Activated T-cell treated with anti-CD3 and anti-CD28 coated beads, Interleukin-2, amount 50 U/mL, for 4 hours (primary cell): ENCODE measurements around the gene PKP1. TPM values are rescaled to one million over a fixed set of nuclear protein-coding genes. Genes with fewer than 3 reads are reported as not detected.

Experiments
- ATAC-seq, 2 donors: fragments of 200-7000 bp; cut with Tn5 transposase; one replicate each; pipeline ENCODE4 v1.10.0; 2021
- DNase-seq: peaks from one replicate; pipeline ENCODE4 v3.0.0-alpha.2; 2020
- H3K27me3 Mint-ChIP-seq: one replicate; pipeline ENCODE4 v1.8.0; 2021; ENCODE audit warnings: low read depth, mixed read lengths
- H3K36me3 Mint-ChIP-seq: one replicate; pipeline ENCODE4 v1.8.0; 2022; ENCODE audit warnings: mixed read lengths; ENCODE audit not compliant: insufficient read depth
- H3K4me1 Mint-ChIP-seq: one replicate; pipeline ENCODE4 v1.8.0; 2021; ENCODE audit warnings: low read depth, mixed read lengths
- H3K4me3 Mint-ChIP-seq: one replicate; pipeline ENCODE4 v1.8.0; 2021; ENCODE audit warnings: mild to moderate bottlenecking, moderate library complexity, mixed read lengths
- H3K9me3 Mint-ChIP-seq: one replicate; pipeline ENCODE4 v1.8.0; 2021; ENCODE audit warnings: mixed read lengths
- total RNA-seq, 3 donors: library from RNA; stranded (reverse); gene quantifications; one replicate each; pipeline ENCODE4 v1.2.1, GENCODE V29; 2021

The PKP1 gene
- total RNA-seq, 3 donors from 2014 or later, result not detected

GRCh38 chr1:201266774-201267173 is 16.5 kb upstream of the PKP1 start:
- DNase-seq (no peak), ATAC-seq (no peak)
- no peak overlapping the region for H3K4me3 Mint-ChIP-seq
- H3K4me1 Mint-ChIP-seq, result no peaks in the 10 kb centered on the region
- H3K9me3 Mint-ChIP-seq, result no peaks in the 10 kb centered on the region
- no peaks in the 10 kb centered on the region for H3K36me3 Mint-ChIP-seq
- H3K27me3 Mint-ChIP-seq, result peaks cover 39% of the 10 kb centered on the region

GRCh38 chr1:201267481-201268229 is 15.7 kb upstream of the PKP1 start:
- peaks cover 38% of the 10 kb centered on the region for H3K27me3 Mint-ChIP-seq
- H3K36me3 Mint-ChIP-seq, result no peaks in the 10 kb centered on the region
- no peak overlapping the region for H3K4me3 Mint-ChIP-seq
- no peaks in the 10 kb centered on the region for H3K4me1 Mint-ChIP-seq
- ATAC-seq, result no peak
- H3K9me3 Mint-ChIP-seq, result no peaks in the 10 kb centered on the region
- DNase-seq, result no peak

GRCh38 chr1:201268604-201269151 is 14.6 kb upstream of the PKP1 start:
- ATAC-seq, result no peak
- DNase-seq, result no peak
- Mint-ChIP-seq H3K9me3 (no peaks in the 10 kb centered on the region), H3K36me3 (no peaks in the 10 kb centered on the region), H3K4me3 (no peak overlapping the region), H3K27me3 (peaks cover 31% of the 10 kb centered on the region), H3K4me1 (no peaks in the 10 kb centered on the region)

- DNase-seq, result no peak
- no peaks in the 10 kb centered on the region for H3K4me1 Mint-ChIP-seq
- H3K9me3 Mint-ChIP-seq, result no peaks in the 10 kb centered on the region
- no peak overlapping the region for H3K4me3 Mint-ChIP-seq
- no peak for ATAC-seq
- H3K27me3 Mint-ChIP-seq, result peaks cover 27% of the 10 kb centered on the region
- no peaks in the 10 kb centered on the region for H3K36me3 Mint-ChIP-seq
These were observed 14.0 kb upstream of the PKP1 start for GRCh38 chr1:201269281-201269680.

GRCh38 chr1:201269900-201270410 is 13.4 kb upstream of the PKP1 start:
- Mint-ChIP-seq H3K27me3 (peaks cover 25% of the 10 kb centered on the region), H3K4me3 (no peak overlapping the region), H3K36me3 (no peaks in the 10 kb centered on the region), H3K4me1 (no peaks in the 10 kb centered on the region), H3K9me3 (no peaks in the 10 kb centered on the region)
- DNase-seq (no peak), ATAC-seq (no peak)

GRCh38 chr1:201270616-201271390 is 12.5 kb upstream of the PKP1 start:
- ATAC-seq (no peak), DNase-seq (no peak)
- Mint-ChIP-seq H3K36me3 (no peaks in the 10 kb centered on the region), H3K9me3 (no peaks in the 10 kb centered on the region), H3K27me3 (peaks cover 21% of the 10 kb centered on the region), H3K4me3 (no peak overlapping the region), H3K4me1 (no peaks in the 10 kb centered on the region)

GRCh38 chr1:201272799-201273198 is 10.5 kb upstream of the PKP1 start:
- Mint-ChIP-seq H3K4me1 (no peaks in the 10 kb centered on the region), H3K4me3 (no peak overlapping the region), H3K36me3 (no peaks in the 10 kb centered on the region), H3K9me3 (no peaks in the 10 kb centered on the region), H3K27me3 (peaks cover 14% of the 10 kb centered on the region)
- no peak for ATAC-seq
- no peak for DNase-seq

GRCh38 chr1:201274616-201275252 is 8.6 kb upstream of the PKP1 start:
- DNase-seq (no peak), ATAC-seq (no peak)
- Mint-ChIP-seq H3K9me3 (no peaks in the 10 kb centered on the region), H3K36me3 (no peaks in the 10 kb centered on the region), H3K27me3 (peaks cover 6% of the 10 kb centered on the region), H3K4me3 (no peak overlapping the region), H3K4me1 (no peaks in the 10 kb centered on the region)

- no peaks in the 10 kb centered on the region for H3K9me3 Mint-ChIP-seq
- peaks cover 2% of the 10 kb centered on the region for H3K27me3 Mint-ChIP-seq
- ATAC-seq (no peak), DNase-seq (no peak)
- no peaks in the 10 kb centered on the region for H3K4me1 Mint-ChIP-seq
- H3K4me3 Mint-ChIP-seq, result no peak overlapping the region
- H3K36me3 Mint-ChIP-seq, result no peaks in the 10 kb centered on the region
These were observed 8.0 kb upstream of the PKP1 start for GRCh38 chr1:201275253-201275666.

- Mint-ChIP-seq H3K9me3 (no peaks in the 10 kb centered on the region), H3K36me3 (no peaks in the 10 kb centered on the region), H3K4me1 (peaks cover under 1% of the 10 kb centered on the region), H3K4me3 (no peak overlapping the region), H3K27me3 (peaks cover 7% of the 10 kb centered on the region)
- no peak for DNase-seq
- no peak for ATAC-seq
These were observed 6.4 kb upstream of the PKP1 start for GRCh38 chr1:201276891-201277290.

GRCh38 chr1:201277441-201277840 is 5.9 kb upstream of the PKP1 start:
- no peak for ATAC-seq
- H3K9me3 Mint-ChIP-seq, result no peaks in the 10 kb centered on the region

GRCh38 chr1:201279313-201279712 is 4.0 kb upstream of the PKP1 start:
- no peak overlapping the region for H3K4me3 Mint-ChIP-seq
- no peaks in the 10 kb centered on the region for H3K9me3 Mint-ChIP-seq
- peaks cover 28% of the 10 kb centered on the region for H3K27me3 Mint-ChIP-seq
- peaks cover 8% of the 10 kb centered on the region for H3K4me1 Mint-ChIP-seq
- no peak for ATAC-seq
- no peaks in the 10 kb centered on the region for H3K36me3 Mint-ChIP-seq
- no peak for DNase-seq

More at GRCh38 chr1:201277441-201277840, 5.9 kb upstream of the PKP1 start:
- H3K27me3 Mint-ChIP-seq, result peaks cover 13% of the 10 kb centered on the region
- no peak overlapping the region for H3K4me3 Mint-ChIP-seq
- DNase-seq, result no peak
- H3K4me1 Mint-ChIP-seq, result peaks cover 2% of the 10 kb centered on the region
- H3K36me3 Mint-ChIP-seq, result no peaks in the 10 kb centered on the region

- Mint-ChIP-seq H3K9me3 (no peaks in the 10 kb centered on the region), H3K4me1 (peaks cover 8% of the 10 kb centered on the region), H3K4me3 (no peak overlapping the region), H3K27me3 (peaks cover 36% of the 10 kb centered on the region), H3K36me3 (no peaks in the 10 kb centered on the region)
- ATAC-seq, result no peak
- DNase-seq, result no peak
These were observed 2.4 kb upstream of the PKP1 start for GRCh38 chr1:201280884-201281283.

GRCh38 chr1:201281573-201281972 is 1.7 kb upstream of the PKP1 start:
- Mint-ChIP-seq H3K36me3 (no peaks in the 10 kb centered on the region), H3K9me3 (no peaks in the 10 kb centered on the region), H3K4me3 (no peak overlapping the region), H3K27me3 (peaks cover 39% of the 10 kb centered on the region), H3K4me1 (peaks cover 8% of the 10 kb centered on the region)
- ATAC-seq, result no peak
- DNase-seq, result no peak
